GM18505 (cell line): ENCODE measurements around the gene MRPL45.
A peak's percentile ranks its signal among the peaks of the same experiment; 100 is the strongest.

Experiments used
- ATAC-seq: cut with Tn5 transposase; IDR thresholded peaks from one replicate; pipeline ENCODE4 v1.9.1; 2021; ENCODE audit not compliant: unreplicated experiment
- POLR2A ChIP-seq: IDR thresholded peaks from 4 replicates; pipeline ENCODE4 v1.6.1; 2011; ENCODE audit warnings: borderline replicate concordance; ENCODE audit not compliant: insufficient read depth, insufficient read length; ENCODE audit errors: extremely low read depth

MRPL45 gene

GRCh38 chr17:38349097-38349730 lies 52.2 kb downstream of the MRPL45 start:
- no peak for ATAC-seq
- TF ChIP-seq POLR2A = no peak

- ATAC-seq = no peak
Observed at GRCh38 chr17:38350035-38350434, 53.1 kb downstream of the MRPL45 start.

GRCh38 chr17:38351412-38352222 lies 54.6 kb downstream of the MRPL45 start, which contains the start of gene SOCS7:
SOCS7 (plus strand) TSS chr17:38351844; CDS start chr17:38352053, 209 bp downstream.
- peak; percentile 83 for ATAC-seq

More at GRCh38 chr17:38350035-38350434, 53.1 kb downstream of the MRPL45 start:
- no peak for TF ChIP-seq POLR2A

GRCh38 chr17:38352245-38353085 lies 55.5 kb downstream of the MRPL45 start:
- ATAC-seq = peak; percentile 14
- TF ChIP-seq POLR2A = no peak

More at GRCh38 chr17:38351412-38352222, 54.6 kb downstream of the MRPL45 start, which contains the start of gene SOCS7:
- TF ChIP-seq POLR2A = peak; percentile 89

GRCh38 chr17:38353086-38353604 lies 56.2 kb downstream of the MRPL45 start:
- no peak for TF ChIP-seq POLR2A
- ATAC-seq = no peak

GRCh38 chr17:38353668-38354067 lies 56.7 kb downstream of the MRPL45 start:
- TF ChIP-seq POLR2A = no peak
- ATAC-seq = no peak

- ATAC-seq = no peak
- no peak for TF ChIP-seq POLR2A
Observed at GRCh38 chr17:38354466-38354865, 57.5 kb downstream of the MRPL45 start.

GRCh38 chr17:38355251-38355650 lies 58.3 kb downstream of the MRPL45 start:
- TF ChIP-seq POLR2A = no peak
- ATAC-seq = no peak

- TF ChIP-seq POLR2A = no peak
- ATAC-seq = no peak
Observed at GRCh38 chr17:38357486-38358123, 60.6 kb downstream of the MRPL45 start.

- ATAC-seq = no peak
Observed at GRCh38 chr17:38358586-38359513, 61.9 kb downstream of the MRPL45 start.

GRCh38 chr17:38361694-38362465 lies 64.9 kb downstream of the MRPL45 start:
- no peak for TF ChIP-seq POLR2A
- no peak for ATAC-seq

More at GRCh38 chr17:38358586-38359513, 61.9 kb downstream of the MRPL45 start:
- TF ChIP-seq POLR2A = no peak
